B cell (primary cell): ENCODE results near the gene CTNNB1. TPM values are rescaled to one million over a fixed set of nuclear protein-coding genes. Genes with fewer than 3 reads are reported as not detected.

ENCODE experiments used
- ATAC-seq: fragments of 200-7000 bp; cut with Tn5 transposase; one replicate; pipeline ENCODE4 v1.10.0; 2021; ENCODE audit warnings: low read depth, mild to moderate bottlenecking, moderate number of reproducible peaks, moderate library complexity
- CTCF ChIA-PET: fragments of 350-600 bp; sonication (Branson Sonifier 250); formaldehyde crosslinking; loops from one replicate; lab custom pipeline; 2021; ENCODE audit warnings: antibody characterized with exemption, inconsistent platforms; lab: Charles Lee
- POLR2A ChIA-PET: fragments of 350-600 bp; sonication (Branson Sonifier 250); formaldehyde crosslinking; loops from one replicate; lab custom pipeline; 2021; ENCODE audit warnings: antibody characterized with exemption; lab: Charles Lee
- DNase-seq: peaks from one replicate; pipeline ENCODE4 v3.0.0; 2013
- H2AFZ ChIP-seq: 2 replicates; pipeline ENCODE4 v1.6.1; 2012; ENCODE audit warnings: mild to moderate bottlenecking, low read depth, low read length; ENCODE audit not compliant: insufficient read depth, poor library complexity, severe bottlenecking
- H3K27ac ChIP-seq, 2 donors: 1 replicate in 1 of 2; 2 replicates in 1 of 2; pipeline ENCODE4 v1.5.1; 2012 to 2013; ENCODE audit warnings: low read length in 2 of 2, mild to moderate bottlenecking in 2 of 2, moderate library complexity in 1 of 2
- H3K27me3 ChIP-seq, 4 experiments: fragments of 200-600 bp in 1 of 4; sonication (generic) in 1 of 4; replicated peaks in 1 of 4; 1 replicate in 2 of 4; 2 replicates in 2 of 4; pipeline versions ENCODE4 v1.6.1 to v1.7.0; 2013 to 2016; ENCODE audit warnings: low read length in 3 of 4, mild to moderate bottlenecking in 2 of 4, mixed read lengths in 1 of 4, moderate library complexity in 1 of 4; ENCODE audit not compliant: insufficient read depth in 4 of 4, control insufficient read depth in 3 of 4; ENCODE audit errors: control extremely low read depth in 1 of 4
- H3K36me3 ChIP-seq, 2 experiments: replicated peaks in 1 of 2; 1 replicate in 1 of 2; 2 replicates in 1 of 2; pipeline versions ENCODE4 v1.6.1 to v1.7.1; 2013; ENCODE audit warnings: low read length in 1 of 2; ENCODE audit not compliant: insufficient read depth in 2 of 2, control insufficient read depth in 1 of 2; ENCODE audit errors: control extremely low read depth in 1 of 2, extremely low read depth in 1 of 2
- H3K4me1 ChIP-seq, 2 donors: fragments of 200-600 bp in 1 of 2; sonication (generic) in 1 of 2; 1 replicate in 1 of 2; 2 replicates in 1 of 2; pipeline versions ENCODE4 v1.5.1 to v1.6.1; 2013 to 2017; ENCODE audit warnings: low read length in 2 of 2; ENCODE audit not compliant: control insufficient read depth in 2 of 2, insufficient read depth in 2 of 2
- H3K4me2 ChIP-seq: replicated peaks from 2 replicates; pipeline ENCODE3; 2012; ENCODE audit warnings: mild to moderate bottlenecking, low read depth, low read length; ENCODE audit not compliant: poor library complexity, severe bottlenecking
- H3K4me3 ChIP-seq, 5 experiments: fragments of 200-600 bp in 1 of 5; sonication (generic) in 1 of 5; 1 replicate in 3 of 5; 2 replicates in 2 of 5; pipeline versions ENCODE4 v1.5.1 to v1.7.0; 2011 to 2016; ENCODE audit warnings: low read length in 4 of 5, mild to moderate bottlenecking in 4 of 5, low read depth in 2 of 5, control low read depth in 1 of 5, moderate library complexity in 1 of 5; ENCODE audit not compliant: insufficient read depth in 1 of 5; ENCODE audit errors: control extremely low read depth in 1 of 5, extremely low read depth in 1 of 5
- H3K79me2 ChIP-seq: fragments of 200-600 bp; sonication (generic); one replicate; pipeline ENCODE4 v1.6.0; 2016; ENCODE audit warnings: low read length; ENCODE audit not compliant: control insufficient read depth, insufficient read depth
- H3K9ac ChIP-seq: fragments of 200-600 bp; sonication (generic); 2 replicates; pipeline ENCODE4 v1.6.1; 2017; ENCODE audit warnings: mild to moderate bottlenecking, low read length, moderate library complexity
- H3K9me3 ChIP-seq, 3 donors: one replicate each; pipeline versions ENCODE4 v1.6.1 to v1.7.1; 2013; ENCODE audit warnings: low read length in 2 of 3; ENCODE audit not compliant: control insufficient read depth in 2 of 3, insufficient read depth in 1 of 3; ENCODE audit errors: control extremely low read depth in 1 of 3
- H4K20me1 ChIP-seq: 2 replicates; pipeline ENCODE4 v1.6.0; 2012; ENCODE audit warnings: mild to moderate bottlenecking, low read length; ENCODE audit not compliant: insufficient read depth, control insufficient read depth, poor library complexity, severe bottlenecking
- H3K27ac Mint-ChIP-seq: one replicate; pipeline ENCODE4 v1.8.0; 2021; ENCODE audit warnings: mixed read lengths
- H3K27me3 Mint-ChIP-seq: one replicate; pipeline ENCODE4 v1.8.0; 2021; ENCODE audit warnings: mixed read lengths
- H3K4me1 Mint-ChIP-seq: one replicate; pipeline ENCODE4 v1.8.0; 2021; ENCODE audit warnings: mixed read lengths
- H3K4me3 Mint-ChIP-seq: one replicate; pipeline ENCODE4 v1.8.0; 2021; ENCODE audit warnings: mixed read lengths
- H3K9me3 Mint-ChIP-seq: one replicate; pipeline ENCODE4 v1.8.0; 2022; ENCODE audit warnings: mixed read lengths; ENCODE audit not compliant: insufficient read depth
- EZH2 ChIP-seq: IDR thresholded peaks from 2 replicates; pipeline ENCODE4 v1.6.1; 2012; ENCODE audit warnings: borderline replicate concordance, low read depth, mild to moderate bottlenecking, moderate library complexity, low read length; ENCODE audit not compliant: insufficient read depth, poor library complexity, severe bottlenecking
- WGBS: methylation state at CpG from one replicate; pipeline ENCODE4 v1.1.5; 2013; ENCODE audit warnings: missing lambda C conversion rate; ENCODE audit not compliant: insufficient coverage; 5-methylcytosine and 5-hydroxymethylcytosine counted together
- intact Hi-C: fragments of 100-400 bp; cut with micrococcal nuclease; formaldehyde crosslinking; loops from one replicate; pipeline ENCODE4 v1.10.0; 2022
- polyA plus RNA-seq: library from polyadenylated mRNA; depleted of rRNA; stranded (reverse); fragments of >200 nt; gene quantifications from 2 replicates; pipeline ENCODE4 v1.2.3, GENCODE V29; 2012
- total RNA-seq, 2 donors: library from RNA; stranded (reverse); fragments of 120-200 nt in 1 of 2; gene quantifications; 1 replicate in 1 of 2; 2 replicates in 1 of 2; pipeline versions ENCODE4 v1.2.3 to v1.2.4, GENCODE V29; 2013 to 2022
- TF ChIP-seq, protein P1 (sequence below): fragments of 200-600 bp; IDR thresholded peaks from one replicate; pipeline ENCODE4 v1.8.0; 2022; ENCODE audit warnings: antibody characterized with exemption, mild to moderate bottlenecking

Gene CTNNB1
- total and polyA plus RNA-seq, 2 donors (not counting 1 experiment from before 2014, with no cell fraction given): 103 to 178 TPM

DNA sequence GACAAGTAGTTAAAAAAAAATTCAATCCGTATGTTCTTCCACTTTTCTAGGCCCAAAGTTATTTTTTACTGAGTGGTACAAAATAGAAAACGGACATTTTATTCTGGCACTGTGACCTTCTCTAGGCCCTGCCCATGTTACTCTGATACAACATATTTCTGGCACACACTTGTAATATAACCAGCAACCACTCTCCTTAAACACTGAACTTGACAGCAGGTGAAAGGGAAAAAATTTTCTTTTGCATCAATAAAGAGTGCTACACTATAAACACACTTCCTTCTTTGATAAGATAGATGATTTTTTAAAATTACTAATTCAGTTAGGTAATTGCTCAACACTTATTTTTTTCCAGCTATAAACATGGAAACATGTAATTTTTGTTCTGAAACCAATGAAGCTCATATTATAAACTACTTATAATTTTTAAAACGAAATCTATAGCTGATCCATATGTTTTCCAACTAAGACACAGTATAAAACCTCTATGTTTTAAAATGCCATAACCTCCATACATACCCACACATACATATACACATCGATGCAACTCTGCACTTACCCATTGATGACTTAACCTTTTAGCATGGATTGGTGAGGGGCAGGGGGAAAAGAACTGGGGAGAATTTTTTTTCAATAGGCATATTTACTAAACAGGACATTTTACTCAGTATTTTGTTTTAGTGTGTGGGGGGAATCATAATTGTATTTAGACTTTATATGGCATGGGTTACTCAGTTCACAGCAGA lies 5.3 kb upstream of the CTNNB1 start:
- H2AFZ ChIP-seq: no peak overlapping the region
- H3K4me1 ChIP-seq: peaks cover 14 to 18% of the 10 kb centered on the region in 2 donors
- no peak overlapping the region for H3K27ac ChIP-seq
- Mint-ChIP-seq H3K4me3 (no peak overlapping the region), H3K27ac (no peak overlapping the region), H3K27me3 (peaks cover 10% of the 10 kb centered on the region), H3K4me1 (peaks cover 22% of the 10 kb centered on the region), H3K9me3 (no peaks in the 10 kb centered on the region)
- peaks cover 0 to 4% (median 0%) of the 10 kb centered on the region in 4 experiments for H3K27me3 ChIP-seq
- no peaks in the 10 kb centered on the region for H3K9me3 ChIP-seq
- TF ChIP-seq, protein P1, sequence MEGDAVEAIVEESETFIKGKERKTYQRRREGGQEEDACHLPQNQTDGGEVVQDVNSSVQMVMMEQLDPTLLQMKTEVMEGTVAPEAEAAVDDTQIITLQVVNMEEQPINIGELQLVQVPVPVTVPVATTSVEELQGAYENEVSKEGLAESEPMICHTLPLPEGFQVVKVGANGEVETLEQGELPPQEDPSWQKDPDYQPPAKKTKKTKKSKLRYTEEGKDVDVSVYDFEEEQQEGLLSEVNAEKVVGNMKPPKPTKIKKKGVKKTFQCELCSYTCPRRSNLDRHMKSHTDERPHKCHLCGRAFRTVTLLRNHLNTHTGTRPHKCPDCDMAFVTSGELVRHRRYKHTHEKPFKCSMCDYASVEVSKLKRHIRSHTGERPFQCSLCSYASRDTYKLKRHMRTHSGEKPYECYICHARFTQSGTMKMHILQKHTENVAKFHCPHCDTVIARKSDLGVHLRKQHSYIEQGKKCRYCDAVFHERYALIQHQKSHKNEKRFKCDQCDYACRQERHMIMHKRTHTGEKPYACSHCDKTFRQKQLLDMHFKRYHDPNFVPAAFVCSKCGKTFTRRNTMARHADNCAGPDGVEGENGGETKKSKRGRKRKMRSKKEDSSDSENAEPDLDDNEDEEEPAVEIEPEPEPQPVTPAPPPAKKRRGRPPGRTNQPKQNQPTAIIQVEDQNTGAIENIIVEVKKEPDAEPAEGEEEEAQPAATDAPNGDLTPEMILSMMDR: no peak
- TF ChIP-seq EZH2: no peak
- no peak for ATAC-seq
- H3K4me2 ChIP-seq: no peak overlapping the region
- ChIA-PET CTCF (interaction anchor here (1.9 kb wide), 1 partner anchor 8 kb away, joined by 8 read pairs; no protein-coding TSS in a partner anchor), POLR2A (no interaction called here)
- H3K36me3 ChIP-seq: no peaks in the 10 kb centered on the region
- H4K20me1 ChIP-seq: no peaks in the 10 kb centered on the region
- WGBS: no CpG with 5 or more reads among the region's 4 CpGs
- peaks cover 15% of the 10 kb centered on the region for H3K79me2 ChIP-seq
- no peak overlapping the region for H3K4me3 ChIP-seq
- H3K9ac ChIP-seq: no peak overlapping the region
- DNase-seq: no peak
- intact Hi-C loops: loop anchor here (10.0 kb wide), 1 partner anchor 739 kb away; the partner anchor contains the start of gene RPL14

GRCh38 chr3:41194701-41195100 lies 4.6 kb upstream of the CTNNB1 start:
- Mint-ChIP-seq H3K4me3 (no peak overlapping the region), H3K4me1 (peaks cover 19% of the 10 kb centered on the region), H3K27me3 (peaks cover 10% of the 10 kb centered on the region), H3K9me3 (no peaks in the 10 kb centered on the region), H3K27ac (no peak overlapping the region)
- ChIA-PET CTCF (no interaction called here), POLR2A (no interaction called here)
- H2AFZ ChIP-seq: no peak overlapping the region
- no peak for DNase-seq
- ATAC-seq: no peak
- H3K4me1 ChIP-seq: peaks cover 14 to 17% of the 10 kb centered on the region in 2 donors
- TF ChIP-seq EZH2: no peak
- TF ChIP-seq, protein P1: no peak
- no peak overlapping the region for H3K4me2 ChIP-seq
- peaks cover 22% of the 10 kb centered on the region for H3K79me2 ChIP-seq
- no peak overlapping the region for H3K4me3 ChIP-seq
- intact Hi-C loops: loop anchor here (10.0 kb wide), 1 partner anchor 740 kb away; the partner anchor contains the start of gene RPL14
- no peak overlapping the region for H3K27ac ChIP-seq
- peaks cover 0 to 4% (median 0%) of the 10 kb centered on the region in 4 experiments for H3K27me3 ChIP-seq
- H4K20me1 ChIP-seq: no peaks in the 10 kb centered on the region
- H3K9ac ChIP-seq: no peak overlapping the region
- no peaks in the 10 kb centered on the region for H3K9me3 ChIP-seq
- H3K36me3 ChIP-seq: no peaks in the 10 kb centered on the region
- WGBS: 94% methylated on average over 2 of the region's 8 CpGs
